HL-60 (cell line): ENCODE measurements around the gene LAMC3.

Source experiments
- CTCF ChIP-seq: IDR thresholded peaks from one replicate; pipeline ENCODE4 v1.5.1; 2011; ENCODE audit warnings: low read length, control low read depth, inconsistent platforms; ENCODE audit not compliant: insufficient read depth
- POLR2AphosphoS5 ChIP-seq: IDR thresholded peaks from 2 replicates; pipeline ENCODE4 v1.6.1; 2012; ENCODE audit warnings: low read depth

DNA sequence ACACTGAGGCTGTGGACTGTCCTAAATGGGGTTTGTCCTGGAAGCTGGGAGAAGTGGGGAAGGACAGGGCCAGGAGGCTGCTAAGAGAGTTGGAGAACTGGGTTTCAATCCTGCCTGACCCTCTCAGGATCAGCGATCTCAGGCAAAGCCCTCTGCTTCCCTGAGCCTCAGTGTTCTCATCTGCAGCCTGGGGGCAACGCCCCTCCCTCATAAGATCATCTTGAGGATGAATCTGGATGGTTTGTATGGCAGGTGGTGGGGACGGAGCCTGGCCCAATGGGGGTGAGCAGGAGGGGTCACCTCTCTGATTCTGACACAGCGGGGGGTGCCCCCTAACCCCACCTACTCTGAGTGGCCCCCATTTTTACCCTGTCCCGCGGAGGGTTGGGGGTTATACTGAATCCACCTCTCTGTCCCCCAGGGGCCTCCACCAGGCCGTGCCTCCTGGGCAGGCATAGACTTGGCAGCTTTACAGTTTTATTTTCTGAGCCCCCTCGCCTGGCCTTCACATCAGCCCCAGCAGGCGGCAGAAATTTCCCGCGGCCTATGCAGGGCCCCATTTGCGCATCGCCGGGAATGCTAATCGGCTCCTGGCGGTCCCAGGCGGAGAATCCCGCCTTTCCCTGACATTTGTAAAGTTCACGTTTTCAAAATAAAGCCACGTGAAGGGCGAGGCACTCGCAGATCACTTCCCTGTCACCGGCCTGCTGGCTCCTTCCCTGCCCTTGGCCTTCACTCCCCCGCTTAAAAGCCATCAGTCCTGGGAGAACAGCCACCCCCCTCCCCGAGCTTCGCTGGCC is 17.8 kb upstream of the LAMC3 start:
- TF ChIP-seq CTCF (no peak), POLR2AphosphoS5 (no peak)
